Muscle of leg (tissue), 11 donors: ENCODE results near the gene ARSD. TPM values are rescaled to one million over a fixed set of nuclear protein-coding genes. Genes with fewer than 3 reads are reported as not detected.
A peak's percentile ranks its signal among the peaks of the same experiment; 100 is the strongest.
"Not testable (repeated sequence)": the region's sequence is repeated elsewhere in the genome, so short reads cannot be mapped to it uniquely, and the experiment has no call there.

ENCODE experiments used
- DNase-seq: peaks from one replicate; pipeline ENCODE4 v3.0.0; 2013
- H3K27ac ChIP-seq: one replicate; pipeline ENCODE4 v1.5.1; 2013; ENCODE audit warnings: mild to moderate bottlenecking, low read length, control low read depth
- H3K27me3 ChIP-seq: one replicate; pipeline ENCODE4 v1.6.1; 2013; ENCODE audit warnings: low read length; ENCODE audit not compliant: control insufficient read depth, insufficient read depth
- H3K36me3 ChIP-seq: one replicate; pipeline ENCODE4 v1.6.1; 2013; ENCODE audit warnings: low read length; ENCODE audit not compliant: control insufficient read depth, insufficient read depth
- H3K4me1 ChIP-seq: one replicate; pipeline ENCODE4 v1.6.1; 2013; ENCODE audit warnings: low read length; ENCODE audit not compliant: control insufficient read depth, insufficient read depth
- H3K4me3 ChIP-seq: one replicate; pipeline ENCODE4 v1.5.1; 2013; ENCODE audit warnings: low read length, control low read depth
- H3K9me3 ChIP-seq: replicated peaks from 2 replicates; pipeline ENCODE4 v1.6.1; 2013; ENCODE audit warnings: low read depth, low read length; ENCODE audit not compliant: control insufficient read depth
- WGBS: methylation state at CpG from one replicate; pipeline ENCODE4 v1.1.5; 2013; ENCODE audit warnings: missing lambda C conversion rate; ENCODE audit not compliant: insufficient coverage; 5-methylcytosine and 5-hydroxymethylcytosine counted together
- polyA plus RNA-seq, 8 donors: library from polyadenylated mRNA; unstranded; fragments of 120-200 nt; gene quantifications; one replicate each; pipeline versions ENCODE4 v1.2.1 to v1.2.3, GENCODE V29; 2013; ENCODE audit warnings: inconsistent platforms in 1 of 8, low replicate concordance in 1 of 8; ENCODE audit not compliant: insufficient read length in 8 of 8, insufficient read depth in 1 of 8
- total RNA-seq: library from RNA; stranded (reverse); fragments of 120-200 nt; gene quantifications from one replicate; pipeline ENCODE4 v1.2.4, GENCODE V29; 2013

The ARSD gene
- total and polyA plus RNA-seq, 9 donors = 7.1 to 10.9 (median 8.4) TPM

GRCh38 chrX:2897311-2897689 lies 31.8 kb downstream of the ARSD start:
- Histone ChIP-seq H3K27ac (no peak overlapping the region), H3K4me1 (peaks cover 7% of the 10 kb centered on the region), H3K9me3 (no peaks in the 10 kb centered on the region), H3K4me3 (no peak overlapping the region), H3K27me3 (peaks cover 13% of the 10 kb centered on the region), H3K36me3 (no peaks in the 10 kb centered on the region)
- 62% methylated on average over 10 of the region's 12 CpGs for WGBS
- no peak for DNase-seq

- Histone ChIP-seq H3K27ac (no peak overlapping the region), H3K4me3 (no peak overlapping the region), H3K36me3 (no peaks in the 10 kb centered on the region), H3K4me1 (peaks cover 7% of the 10 kb centered on the region), H3K9me3 (no peaks in the 10 kb centered on the region), H3K27me3 (peaks cover 16% of the 10 kb centered on the region)
- 20% methylated on average over 3 of the region's 9 CpGs for WGBS
- peak; percentile 11 for DNase-seq
Measured at GRCh38 chrX:2894885-2895292, 34.2 kb downstream of the ARSD start.

- no peaks in the 10 kb centered on the region for H3K36me3 ChIP-seq
- no peak for DNase-seq
- no peak overlapping the region for H3K4me3 ChIP-seq
- peaks cover 17% of the 10 kb centered on the region for H3K27me3 ChIP-seq
- H3K4me1 ChIP-seq = peaks cover 9% of the 10 kb centered on the region
- H3K27ac ChIP-seq = no peak overlapping the region
- WGBS = 100% methylated on average over 2 of the region's 5 CpGs
- no peaks in the 10 kb centered on the region for H3K9me3 ChIP-seq
Measured at GRCh38 chrX:2892816-2893215, 36.3 kb downstream of the ARSD start.

GRCh38 chrX:2890536-2891460 lies 38.3 kb downstream of the ARSD start:
- H3K4me3 ChIP-seq, H3K27ac ChIP-seq, H3K36me3 ChIP-seq, DNase-seq, H3K4me1 ChIP-seq, H3K9me3 ChIP-seq: not testable (repeated sequence)
- peaks cover 15% of the 10 kb centered on the region for H3K27me3 ChIP-seq
- WGBS = 27% methylated on average over 9 of the region's 22 CpGs

GRCh38 chrX:2889706-2890490 lies 39.2 kb downstream of the ARSD start:
- H3K27ac ChIP-seq = not testable (repeated sequence)
- 7% methylated on average over 12 of the region's 15 CpGs for WGBS

GRCh38 chrX:2889045-2889605 lies 40.0 kb downstream of the ARSD start:
- peak; percentile 5 for DNase-seq
- Histone ChIP-seq H3K9me3 (no peaks in the 10 kb centered on the region), H3K27me3 (peaks cover 9% of the 10 kb centered on the region), H3K4me3 (peak overlapping the region; percentile 39), H3K4me1 (peaks cover 2% of the 10 kb centered on the region), H3K36me3 (no peaks in the 10 kb centered on the region), H3K27ac (no peak overlapping the region)
- 56% methylated on average over 7 of the region's 11 CpGs for WGBS

More at GRCh38 chrX:2889706-2890490, 39.2 kb downstream of the ARSD start:
- H3K4me1 ChIP-seq, H3K36me3 ChIP-seq, H3K9me3 ChIP-seq: not testable (repeated sequence)
- peak; percentile 28 for DNase-seq
- peaks cover 12% of the 10 kb centered on the region for H3K27me3 ChIP-seq
- H3K4me3 ChIP-seq = peak overlapping the region; percentile 39

GRCh38 chrX:2888309-2888708 lies 40.8 kb downstream of the ARSD start:
- 73% methylated on average over 2 of the region's 7 CpGs for WGBS

GRCh38 chrX:2883770-2884169 lies 45.4 kb downstream of the ARSD start:
- Histone ChIP-seq H3K4me3 (no peak overlapping the region), H3K27ac (no peak overlapping the region), H3K9me3 (no peaks in the 10 kb centered on the region), H3K4me1 (no peaks in the 10 kb centered on the region), H3K36me3 (no peaks in the 10 kb centered on the region), H3K27me3 (no peaks in the 10 kb centered on the region)
- no peak for DNase-seq
- WGBS = 96% methylated on average over 12 of the region's 14 CpGs

More at GRCh38 chrX:2888309-2888708, 40.8 kb downstream of the ARSD start:
- no peak for DNase-seq
- H3K9me3 ChIP-seq = no peaks in the 10 kb centered on the region
- no peaks in the 10 kb centered on the region for H3K36me3 ChIP-seq
- peaks cover 9% of the 10 kb centered on the region for H3K27me3 ChIP-seq
- peaks cover 2% of the 10 kb centered on the region for H3K4me1 ChIP-seq
- H3K27ac ChIP-seq = no peak overlapping the region
- no peak overlapping the region for H3K4me3 ChIP-seq

- Histone ChIP-seq H3K4me1 (no peaks in the 10 kb centered on the region), H3K9me3 (peaks cover 6% of the 10 kb centered on the region), H3K27me3 (no peaks in the 10 kb centered on the region), H3K27ac (no peak overlapping the region), H3K36me3 (no peaks in the 10 kb centered on the region), H3K4me3 (no peak overlapping the region)
- DNase-seq = no peak
- 100% methylated on average over 1 of the region's 1 CpG for WGBS
Measured at GRCh38 chrX:2879670-2880069, 49.5 kb downstream of the ARSD start.

- no peaks in the 10 kb centered on the region for H3K36me3 ChIP-seq
- no peak overlapping the region for H3K4me3 ChIP-seq
- H3K4me1 ChIP-seq = no peaks in the 10 kb centered on the region
- no peak overlapping the region for H3K27ac ChIP-seq
- no peaks in the 10 kb centered on the region for H3K27me3 ChIP-seq
- no CpG with 5 or more reads among the region's 2 CpGs for WGBS
- H3K9me3 ChIP-seq = peaks cover 10% of the 10 kb centered on the region
- no peak for DNase-seq
Measured at GRCh38 chrX:2878563-2878962, 50.6 kb downstream of the ARSD start.
